ENCODE data around the gene VWDE.
"Not testable (repeated sequence)": the region's sequence is repeated elsewhere in the genome, so short reads cannot be mapped to it uniquely, and the experiment has no call there.

The VWDE gene

DNA sequence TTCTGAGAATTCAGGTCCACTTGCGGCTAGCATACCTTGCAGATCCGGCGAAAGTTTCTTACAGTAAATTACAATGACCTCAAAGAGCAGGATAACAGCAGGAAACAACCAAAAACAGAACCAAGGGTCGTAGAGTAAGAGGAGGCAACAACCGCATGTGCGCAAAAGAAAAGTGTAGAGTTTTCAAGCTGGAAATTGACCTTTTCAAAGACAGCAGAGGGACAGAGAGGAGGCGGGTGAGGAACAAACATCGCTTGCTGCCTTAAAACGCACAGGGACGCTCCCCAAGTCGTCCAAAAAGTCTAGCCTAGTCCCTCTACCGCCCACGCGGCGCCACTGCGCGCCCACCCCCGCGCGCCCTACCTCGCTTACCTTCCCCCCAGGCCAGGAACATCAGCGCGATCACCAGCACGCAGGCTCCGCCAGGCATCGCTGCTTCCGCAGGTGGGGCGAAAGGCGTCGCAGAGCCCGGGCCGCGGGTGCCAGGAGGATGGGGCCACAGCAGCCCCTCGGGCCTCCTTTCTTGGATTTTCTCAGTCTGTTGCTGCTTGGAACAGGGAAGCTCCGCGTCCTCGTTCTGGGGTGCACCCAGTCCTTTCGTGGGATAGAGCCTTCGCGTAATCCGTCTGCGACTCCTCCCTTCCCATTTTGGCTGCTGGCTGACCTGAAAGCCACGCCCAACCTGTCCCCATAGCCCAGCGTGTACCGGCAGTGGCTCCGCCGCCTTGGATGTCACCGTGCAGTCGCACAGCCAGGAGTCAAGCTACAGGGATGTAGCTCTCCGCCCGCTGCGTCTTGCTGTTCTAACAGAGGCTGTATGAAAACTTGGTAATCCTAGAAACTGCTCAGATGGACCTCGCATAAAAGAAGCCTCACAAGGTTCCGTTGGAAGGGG is at the start of gene VWDE:
Gene VWDE (minus strand): TSS at position 579 of the 895 bp plus-strand sequence. CDS start 149 bp downstream, at position 430.
- no peak for FAIRE-seq

DNA sequence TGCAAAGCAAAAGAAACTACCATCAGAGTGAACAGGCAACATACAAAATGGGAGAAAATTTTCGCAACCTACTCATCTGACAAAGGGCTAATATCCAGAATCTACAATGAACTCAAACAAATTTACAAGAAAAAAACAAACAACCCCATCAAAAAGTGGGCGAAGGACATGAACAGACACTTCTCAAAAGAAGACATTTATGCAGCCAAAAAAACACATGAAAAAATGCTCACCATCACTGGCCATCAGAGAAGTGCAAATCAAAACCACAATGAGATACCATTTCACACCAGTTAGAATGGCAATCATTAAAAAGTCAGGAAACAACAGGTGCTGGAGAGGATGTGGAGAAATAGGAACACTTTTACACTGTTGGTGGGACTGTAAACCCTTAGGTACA is 49.5 kb upstream of the VWDE start:
- not testable (repeated sequence) for FAIRE-seq

GRCh38 chr7:12450615-12451014 is 47.0 kb upstream of the VWDE start:
- FAIRE-seq: no peak

GRCh38 chr7:12444785-12445184 is 41.1 kb upstream of the VWDE start:
- no peak for FAIRE-seq

- no peak for FAIRE-seq
Measured at GRCh38 chr7:12440229-12440628, 36.6 kb upstream of the VWDE start.

DNA sequence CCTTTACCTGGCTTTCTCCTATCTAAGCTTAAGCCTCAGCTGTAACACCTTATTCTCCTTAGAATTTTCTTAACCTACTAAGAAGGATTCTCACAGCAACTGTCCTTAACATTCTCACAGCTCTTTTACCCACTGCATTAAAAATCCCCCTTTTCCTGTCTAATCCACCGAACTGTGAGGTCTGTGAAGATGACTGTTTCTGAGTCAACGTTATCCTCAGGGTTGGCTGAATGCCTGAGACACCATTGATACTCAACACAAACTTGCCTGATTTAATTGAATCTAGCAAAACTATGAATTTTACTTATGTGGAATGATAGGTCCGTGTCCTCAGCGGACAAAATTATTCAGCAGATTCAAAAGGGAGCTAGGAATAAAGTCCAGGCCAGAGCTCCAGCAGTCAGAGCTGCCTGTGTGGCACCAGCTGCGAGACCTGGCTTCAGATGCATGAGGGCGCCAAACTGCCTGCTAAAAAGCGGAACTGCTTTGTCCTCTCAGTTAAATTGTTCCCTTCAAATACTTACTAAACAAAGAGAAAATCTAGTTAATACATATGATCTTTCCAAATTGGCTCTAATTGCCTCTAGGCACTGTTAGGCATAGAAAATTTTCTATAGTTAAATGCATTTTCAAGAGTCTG is 33.4 kb upstream of the VWDE start:
- no peak for FAIRE-seq

DNA sequence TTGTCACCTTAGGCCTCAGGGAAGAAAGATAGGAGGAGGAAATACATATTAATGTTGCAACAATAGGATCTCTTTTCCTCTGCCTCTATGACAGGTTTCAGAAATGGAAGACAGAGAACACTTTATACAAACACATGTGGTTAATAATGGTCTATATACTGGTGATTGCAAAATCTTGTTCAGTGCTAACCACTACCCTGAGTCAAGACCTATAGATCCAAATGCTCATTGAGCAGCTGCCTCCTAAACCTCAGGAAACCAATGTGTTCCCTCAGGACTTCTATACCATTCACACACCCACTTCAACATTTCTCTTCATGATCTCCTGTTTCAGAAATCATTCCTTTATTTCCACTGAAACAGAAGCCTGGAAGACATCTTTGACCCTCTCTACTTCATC is 32.5 kb upstream of the VWDE start:
- no peak for FAIRE-seq

GRCh38 chr7:12434012-12434642 is 30.5 kb upstream of the VWDE start:
- FAIRE-seq: peak; percentile 8

GRCh38 chr7:12431886-12432556 is 28.4 kb upstream of the VWDE start:
- no peak for FAIRE-seq

- no peak for FAIRE-seq
Measured at GRCh38 chr7:12425311-12425710, 21.6 kb upstream of the VWDE start.

DNA sequence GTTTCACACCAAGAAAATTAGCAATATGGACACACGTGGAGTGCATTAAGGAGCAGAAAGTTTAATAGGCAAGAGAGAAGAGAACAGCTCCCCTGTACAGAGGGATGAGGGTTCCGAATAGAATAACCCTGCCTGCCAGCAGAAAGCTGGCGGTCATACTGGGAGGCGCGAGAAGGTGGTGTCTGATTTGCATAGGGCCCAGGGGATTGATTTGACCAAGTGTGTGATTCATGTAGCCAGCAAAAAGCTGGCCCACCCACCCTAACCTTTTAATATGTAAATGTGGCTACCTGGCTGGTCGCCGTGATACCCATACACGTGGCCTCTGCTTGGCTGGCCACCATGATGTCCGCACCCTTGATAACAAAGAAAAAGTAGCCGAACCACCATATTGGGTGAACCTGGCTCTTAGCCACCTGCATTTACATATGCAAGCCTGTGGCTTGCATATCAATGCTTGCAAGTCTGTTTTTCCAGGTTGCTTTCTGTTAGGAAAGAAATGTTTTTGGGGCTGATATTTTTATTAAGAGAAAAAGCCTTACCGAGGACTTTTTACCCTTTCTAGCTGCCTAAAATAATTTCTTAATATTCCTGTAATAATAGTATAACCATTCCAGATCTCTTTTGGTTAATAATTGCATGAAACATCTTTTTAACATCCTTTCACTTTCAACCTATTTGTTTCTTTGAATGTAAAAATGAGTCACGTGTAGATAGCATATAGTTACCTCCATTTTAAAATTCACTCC is 20.5 kb upstream of the VWDE start:
- FAIRE-seq: no peak

- no peak for FAIRE-seq
Measured at GRCh38 chr7:12423355-12423996, 19.8 kb upstream of the VWDE start.

DNA sequence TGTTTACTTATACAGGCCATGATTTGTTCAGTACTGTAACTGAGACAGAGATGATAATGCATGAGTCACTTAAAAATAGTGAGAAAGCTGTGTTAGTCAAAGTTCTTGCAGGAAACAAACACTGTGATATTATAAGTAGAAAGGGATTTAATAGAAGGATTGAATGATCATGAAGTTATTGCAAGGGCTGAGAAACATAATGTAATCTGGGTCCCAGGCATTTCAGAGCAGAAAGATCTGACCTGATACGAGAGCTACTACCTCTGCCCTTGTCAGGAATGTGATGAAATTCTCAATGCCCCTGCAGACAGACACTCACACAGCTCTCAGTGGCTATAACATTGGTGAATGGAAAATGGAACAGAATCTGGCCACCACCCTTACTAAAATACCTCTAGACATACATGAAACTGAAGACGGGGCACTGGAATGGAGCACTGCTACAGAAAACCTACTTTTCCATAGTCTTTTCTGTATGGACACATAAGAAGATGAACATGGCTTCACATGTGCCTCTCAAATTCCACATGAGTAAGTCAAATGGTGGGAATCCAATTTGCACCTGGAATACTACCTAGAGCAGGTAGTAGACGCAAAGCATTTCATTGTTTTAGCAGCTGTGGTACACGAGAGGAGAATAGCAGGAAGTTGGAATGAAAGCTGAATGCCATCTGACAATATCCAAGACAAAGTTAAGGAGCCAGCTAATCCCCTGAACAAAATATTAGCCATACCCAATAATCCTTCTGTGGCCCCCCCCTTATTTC is 19.1 kb upstream of the VWDE start:
- no peak for FAIRE-seq

DNA sequence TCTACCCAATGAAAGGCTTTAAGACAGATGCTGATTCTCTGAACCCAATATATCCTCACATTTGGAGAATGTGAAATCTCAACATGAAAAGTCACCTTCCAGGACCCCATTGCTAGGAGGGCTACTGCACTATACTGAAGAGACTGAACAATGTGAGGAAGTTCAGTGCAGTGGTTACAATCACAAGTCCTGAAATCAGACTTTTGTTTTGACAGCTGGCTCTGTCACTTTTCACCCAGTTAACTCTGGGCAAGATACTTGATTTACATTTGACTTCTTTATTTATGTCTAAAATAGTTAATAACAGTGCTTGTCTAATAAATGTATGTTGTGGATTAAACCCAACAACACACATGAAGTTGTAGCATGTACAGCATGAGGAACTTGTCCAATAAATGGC is 14.8 kb upstream of the VWDE start:
- FAIRE-seq: no peak

GRCh38 chr7:12415072-12415471 is 11.4 kb upstream of the VWDE start:
- FAIRE-seq: no peak

- no peak for FAIRE-seq
Measured at GRCh38 chr7:12412407-12412806, 8.7 kb upstream of the VWDE start.

DNA sequence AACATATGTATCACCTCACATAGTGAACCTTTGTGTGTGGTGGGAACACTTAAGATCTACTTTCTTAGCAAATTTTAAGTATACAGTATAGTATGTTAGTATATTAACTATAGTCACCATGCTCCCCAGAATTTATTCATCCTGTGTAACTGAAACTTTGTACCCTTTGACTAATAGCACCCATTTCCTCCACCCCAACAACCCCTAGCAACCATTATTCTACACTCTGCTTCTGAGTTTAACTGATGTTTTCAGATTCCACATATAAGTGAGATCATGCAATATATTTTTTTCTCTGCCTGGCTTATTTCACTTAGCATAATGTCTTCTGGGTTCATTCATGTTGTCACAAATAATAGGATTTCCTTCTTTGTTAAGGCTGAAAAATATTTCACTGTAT is 6.9 kb upstream of the VWDE start:
- no peak for FAIRE-seq

DNA sequence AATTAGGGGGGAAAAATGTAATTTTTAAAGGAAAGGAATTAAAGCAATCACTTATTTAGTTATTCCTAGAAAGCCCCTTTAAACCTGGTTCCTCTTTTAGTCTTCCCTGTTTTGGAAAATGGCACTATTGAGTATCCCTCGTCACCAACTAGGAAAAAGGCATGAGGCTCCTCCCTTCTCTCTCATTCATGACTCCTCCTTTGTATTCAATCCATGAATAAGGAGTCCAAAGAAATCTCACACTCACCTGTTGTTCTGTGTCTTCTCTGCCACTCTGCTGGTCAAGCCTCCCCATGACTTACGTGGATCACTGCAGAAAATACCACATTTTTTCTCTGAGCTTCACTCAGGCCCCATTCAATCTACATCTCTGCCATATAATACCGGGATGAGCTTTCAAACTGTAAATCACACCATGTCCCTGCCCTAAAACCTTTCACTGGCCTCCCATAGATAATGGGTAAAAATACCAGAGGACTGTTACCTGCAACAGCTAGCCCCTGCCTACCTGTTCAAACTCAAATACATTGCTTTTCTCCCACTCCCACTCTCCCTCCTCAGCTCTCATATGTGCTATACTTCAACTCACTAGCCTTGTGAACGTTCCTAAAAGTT is 5.5 kb upstream of the VWDE start:
- FAIRE-seq: no peak

DNA sequence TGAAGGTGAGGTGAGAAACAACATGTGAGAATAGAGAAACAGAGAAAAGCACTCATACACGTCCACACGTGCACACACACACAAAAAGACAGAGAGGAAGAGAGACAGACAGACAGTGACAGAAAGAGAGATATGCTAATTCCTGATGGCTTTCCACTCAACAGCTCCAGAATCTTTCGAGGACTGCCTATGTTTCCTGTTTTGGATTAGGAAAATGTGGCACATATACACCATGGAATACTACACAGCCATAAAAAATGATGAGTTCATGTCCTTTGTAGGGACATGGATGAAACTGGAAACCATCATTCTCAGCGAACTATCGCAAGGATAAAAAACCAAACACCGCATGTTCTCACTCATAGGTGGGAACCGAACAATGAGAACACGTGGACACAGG is 4.0 kb upstream of the VWDE start:
- FAIRE-seq: not testable (repeated sequence)

DNA sequence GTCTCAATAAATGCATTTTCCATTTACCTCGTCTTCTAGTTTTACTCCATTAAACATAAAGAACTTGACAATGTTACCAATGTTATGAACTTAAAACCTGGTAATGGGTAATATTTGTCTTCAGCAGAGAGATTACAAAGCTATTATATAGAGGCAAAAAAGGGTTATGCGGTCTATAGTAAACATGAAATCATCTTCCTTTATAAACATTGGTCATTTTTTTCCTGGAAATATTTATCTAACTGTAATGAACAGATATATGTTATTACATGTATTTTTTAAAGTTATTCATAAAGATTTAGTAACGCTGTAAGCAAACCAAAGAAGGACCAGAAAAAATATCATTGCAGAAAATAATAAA is 1.3 kb downstream of the VWDE start:
- FAIRE-seq: no peak
